GM23338 (cell line): ENCODE measurements around the gene HS3ST6. TPM values are rescaled to one million over a fixed set of nuclear protein-coding genes. Genes with fewer than 3 reads are reported as not detected.

Experiments
- ATAC-seq: fragments of 200-7000 bp; cut with Tn5 transposase; 3 replicates; pipeline ENCODE4 v1.9.1; 2020
- DNase-seq: peaks from one replicate; pipeline ENCODE4 v3.0.0-alpha.2; 2015; ENCODE audit warnings: low spot score
- H2AFZ ChIP-seq: fragments of 200-600 bp; sonication (generic); 2 replicates; pipeline ENCODE4 v1.8.0; 2016; ENCODE audit warnings: antibody characterized with exemption, mild to moderate bottlenecking, moderate library complexity
- H3F3A ChIP-seq: fragments of 200-600 bp; sonication (generic); replicated peaks from 2 replicates; pipeline ENCODE4 v1.8.0; 2017; ENCODE audit warnings: antibody characterized with exemption, mixed run types, low read depth
- H3K27ac ChIP-seq: fragments of 200-600 bp; sonication (generic); 2 replicates; pipeline ENCODE4 v1.6.1; 2016; ENCODE audit warnings: low read depth
- H3K27me3 ChIP-seq: fragments of 200-600 bp; sonication (generic); 2 replicates; pipeline ENCODE4 v1.8.0; 2016; ENCODE audit warnings: mild to moderate bottlenecking, mixed run types, moderate library complexity; ENCODE audit not compliant: insufficient read depth
- H3K36me3 ChIP-seq: fragments of 200-600 bp; sonication (generic); 2 replicates; pipeline ENCODE4 v1.8.0; 2016; ENCODE audit warnings: mild to moderate bottlenecking; ENCODE audit not compliant: insufficient read depth
- H3K4me1 ChIP-seq: fragments of 200-600 bp; sonication (generic); 2 replicates; pipeline ENCODE4 v1.8.0; 2016; ENCODE audit warnings: mild to moderate bottlenecking, moderate library complexity; ENCODE audit not compliant: insufficient read depth
- H3K4me2 ChIP-seq: fragments of 200-600 bp; sonication (generic); 2 replicates; pipeline ENCODE4 v1.7.1; 2017; ENCODE audit warnings: mixed run types
- H3K4me3 ChIP-seq: fragments of 200-600 bp; sonication (generic); 2 replicates; pipeline ENCODE4 v1.6.1; 2016; ENCODE audit warnings: mixed run types
- H3K79me2 ChIP-seq: fragments of 200-600 bp; sonication (generic); replicated peaks from 2 replicates; pipeline ENCODE4 v1.8.0; 2017; ENCODE audit warnings: mild to moderate bottlenecking; ENCODE audit not compliant: insufficient read depth
- H3K9me2 ChIP-seq: fragments of 200-600 bp; sonication (generic); 2 replicates; pipeline ENCODE4 v1.8.0; 2017; ENCODE audit not compliant: insufficient read depth
- H4K20me1 ChIP-seq: fragments of 200-600 bp; sonication (generic); replicated peaks from 2 replicates; pipeline ENCODE4 v1.8.0; 2017; ENCODE audit warnings: mild to moderate bottlenecking; ENCODE audit not compliant: insufficient read depth
- H3K27ac Mint-ChIP-seq: 2 replicates; pipeline ENCODE4 v1.8.0; 2020; ENCODE audit warnings: inconsistent platforms, mild to moderate bottlenecking, moderate library complexity, mixed read lengths
- H3K27me3 Mint-ChIP-seq: 3 replicates; pipeline ENCODE4 v1.8.0; 2022; ENCODE audit warnings: low read depth, mild to moderate bottlenecking, moderate library complexity, mixed read lengths, inconsistent platforms; ENCODE audit not compliant: insufficient read depth, poor library complexity
- H3K36me3 Mint-ChIP-seq: 3 replicates; pipeline ENCODE4 v1.8.0; 2021; ENCODE audit warnings: low read depth, mild to moderate bottlenecking, inconsistent platforms, moderate library complexity, mixed read lengths
- H3K4me1 Mint-ChIP-seq: 3 replicates; pipeline ENCODE4 v1.8.0; 2020; ENCODE audit warnings: mild to moderate bottlenecking, inconsistent platforms, mixed read lengths
- H3K4me3 Mint-ChIP-seq: 3 replicates; pipeline ENCODE4 v1.8.0; 2021; ENCODE audit warnings: moderate library complexity, mild to moderate bottlenecking, inconsistent platforms, mixed read lengths
- H3K9me3 Mint-ChIP-seq: 3 replicates; pipeline ENCODE4 v1.8.0; 2020; ENCODE audit warnings: moderate library complexity, mild to moderate bottlenecking, inconsistent platforms, mixed read lengths
- CTCF ChIP-seq, 2 experiments: fragments of 200-600 bp in 1 of 2; sonication (generic) in 1 of 2; conservative IDR thresholded peaks; 2 replicates each; pipeline versions ENCODE4 v1.5.1 to v1.6.1; 2016 to 2017; ENCODE audit warnings: antibody characterized with exemption in 2 of 2, low read depth in 2 of 2, mild to moderate bottlenecking in 2 of 2, moderate library complexity in 1 of 2
- NANOG ChIP-seq: IDR thresholded peaks from 2 replicates; pipeline ENCODE4 v1.6.1; 2016; ENCODE audit warnings: antibody characterized with exemption, borderline replicate concordance
- POLR2AphosphoS5 ChIP-seq: IDR thresholded peaks from 2 replicates; pipeline ENCODE4 v1.6.1; 2016; ENCODE audit warnings: antibody characterized with exemption, low read depth
- ZNF114 ChIP-seq: fragments of 250-450 bp; sonication (Bioruptor Pico); IDR thresholded peaks from 2 replicates; pipeline ENCODE4 v1.5.0; 2020; ENCODE audit warnings: mild to moderate bottlenecking, moderate library complexity
- ZNF331 ChIP-seq: fragments of 250-450 bp; sonication (Bioruptor Pico); IDR thresholded peaks from 2 replicates; pipeline ENCODE4 v1.5.0; 2020; ENCODE audit warnings: low read depth, mild to moderate bottlenecking, moderate library complexity
- ZNF462 ChIP-seq: fragments of 250-450 bp; sonication (Bioruptor Pico); IDR thresholded peaks from 2 replicates; pipeline ENCODE4 v1.5.0; 2020; ENCODE audit warnings: mild to moderate bottlenecking, moderate library complexity
- polyA plus RNA-seq: library from polyadenylated mRNA; unstranded; fragments of >200 nt; fragmentation: Nextera tagmentation; extraction: Ambion mirVana; gene quantifications from 2 replicates; pipeline ENCODE4 v1.2.1, GENCODE V29; 2016
- total RNA-seq: library from RNA; depleted of rRNA; stranded (reverse); fragments of >200 nt; shearing (Covaris generic); gene quantifications from 2 replicates; pipeline ENCODE4 v1.2.3, GENCODE V29; 2014
- TF ChIP-seq, protein P1 (sequence below): IDR thresholded peaks from 2 replicates; pipeline ENCODE4 v1.6.1; 2016; ENCODE audit warnings: antibody characterized with exemption

HS3ST6 gene
- total and polyA plus RNA-seq, 2 experiments from 2014 or later = 0.21 TPM; not detected in 1

- Mint-ChIP-seq H3K27ac (no peak overlapping the region), H3K36me3 (no peaks in the 10 kb centered on the region), H3K4me3 (no peak overlapping the region), H3K9me3 (no peaks in the 10 kb centered on the region), H3K27me3 (peaks cover 2% of the 10 kb centered on the region), H3K4me1 (peaks cover 4% of the 10 kb centered on the region; the same call in 2 of the 3 replicates)
- Histone ChIP-seq H3K4me1 (peaks cover 4% of the 10 kb centered on the region; the same call in 1 of the 2 replicates), H2AFZ (no peak overlapping the region), H3K4me2 (no peak overlapping the region), H3K79me2 (no peaks in the 10 kb centered on the region), H3F3A (no peaks in the 10 kb centered on the region), H4K20me1 (no peaks in the 10 kb centered on the region), H3K9me2 (no peaks in the 10 kb centered on the region), H3K36me3 (no peaks in the 10 kb centered on the region), H3K27me3 (no peaks in the 10 kb centered on the region), H3K4me3 (no peak overlapping the region), H3K27ac (no peak overlapping the region)
- no peak for ATAC-seq
- no peak for DNase-seq
- TF ChIP-seq POLR2AphosphoS5 = no peak
- TF ChIP-seq NANOG = no peak
- no peak for TF ChIP-seq CTCF (conservative IDR thresholded peaks at IDR 0.05; ENCODE audit: low read depth in 2 of 2)
- TF ChIP-seq, protein P1, sequence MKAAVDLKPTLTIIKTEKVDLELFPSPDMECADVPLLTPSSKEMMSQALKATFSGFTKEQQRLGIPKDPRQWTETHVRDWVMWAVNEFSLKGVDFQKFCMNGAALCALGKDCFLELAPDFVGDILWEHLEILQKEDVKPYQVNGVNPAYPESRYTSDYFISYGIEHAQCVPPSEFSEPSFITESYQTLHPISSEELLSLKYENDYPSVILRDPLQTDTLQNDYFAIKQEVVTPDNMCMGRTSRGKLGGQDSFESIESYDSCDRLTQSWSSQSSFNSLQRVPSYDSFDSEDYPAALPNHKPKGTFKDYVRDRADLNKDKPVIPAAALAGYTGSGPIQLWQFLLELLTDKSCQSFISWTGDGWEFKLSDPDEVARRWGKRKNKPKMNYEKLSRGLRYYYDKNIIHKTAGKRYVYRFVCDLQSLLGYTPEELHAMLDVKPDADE = no peak
- no peak for TF ChIP-seq ZNF462 (CRISPR knock-in tag)
- TF ChIP-seq ZNF114 (CRISPR knock-in tag) = no peak
- no peak for TF ChIP-seq ZNF331 (CRISPR knock-in tag)
These were observed 23.1 kb downstream of the HS3ST6 start for GRCh38 chr16:1895068-1895467.
